GM19023 (cell line): ENCODE results near the gene POLH.

Source experiments
- ATAC-seq: cut with Tn5 transposase; IDR thresholded peaks from one replicate; pipeline ENCODE4 v1.9.1; 2021; ENCODE audit warnings: mild to moderate bottlenecking, moderate library complexity; ENCODE audit not compliant: unreplicated experiment

Gene POLH

DNA sequence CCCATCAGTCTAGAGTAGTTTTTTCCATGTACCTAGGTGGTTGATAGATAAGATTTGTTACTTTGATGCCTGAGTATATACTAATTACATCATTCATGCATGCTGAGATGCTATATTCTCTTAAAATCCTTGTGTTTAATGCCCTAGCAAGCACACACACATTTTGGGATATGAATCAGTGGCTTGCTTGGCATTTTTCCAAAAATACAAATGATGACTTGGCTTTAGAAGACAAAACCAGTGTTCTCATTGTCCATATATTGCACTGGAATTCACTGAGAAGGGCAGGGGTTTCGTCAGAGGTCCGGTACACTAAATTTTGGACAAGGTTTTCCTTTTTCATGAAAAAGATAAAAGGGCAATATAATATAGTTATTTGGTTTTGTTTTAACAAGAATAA lies 28.2 kb downstream of the POLH start:
- ATAC-seq, result no peak

DNA sequence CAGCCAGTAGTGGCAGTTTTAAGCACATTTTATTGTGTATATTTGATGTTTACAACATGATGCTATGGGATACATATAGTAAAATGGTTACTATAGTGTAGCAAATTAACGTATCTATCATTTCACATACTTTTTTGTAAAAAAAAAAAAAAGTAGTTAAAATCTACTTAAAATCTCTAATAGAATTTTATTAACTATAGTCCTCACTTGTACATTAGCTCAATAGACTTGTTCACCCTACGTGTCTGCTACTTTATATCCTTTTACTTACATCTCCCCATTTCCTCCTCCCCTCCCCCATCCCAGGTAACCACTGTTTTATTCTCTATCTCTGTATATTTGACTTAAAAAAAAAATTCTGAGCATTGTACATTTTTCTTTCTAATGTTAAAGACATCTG lies 30.0 kb downstream of the POLH start:
- ATAC-seq, result no peak

DNA sequence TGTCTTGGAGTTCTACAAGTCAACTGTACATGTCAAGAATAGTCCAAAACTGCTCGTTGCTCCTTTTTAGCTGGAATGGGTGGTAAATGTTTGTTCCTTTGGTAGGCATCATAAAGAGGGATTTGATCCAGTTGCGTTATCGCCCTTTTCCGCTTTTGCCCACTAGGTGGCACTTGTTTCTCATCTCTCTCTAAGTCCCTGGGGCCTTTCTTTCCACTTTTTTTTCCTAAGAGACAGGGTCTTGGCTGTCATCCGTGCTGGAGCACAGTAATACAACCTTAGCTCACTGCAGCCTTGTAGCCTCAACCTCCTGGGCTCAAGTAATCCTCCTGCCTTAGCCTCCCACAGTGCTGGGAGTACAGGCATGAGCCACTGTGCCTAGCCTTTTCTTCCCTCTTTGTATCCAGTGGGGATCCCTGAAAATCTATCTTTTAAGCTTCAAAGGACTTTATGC lies 32.4 kb downstream of the POLH start:
- ATAC-seq, result no peak

DNA sequence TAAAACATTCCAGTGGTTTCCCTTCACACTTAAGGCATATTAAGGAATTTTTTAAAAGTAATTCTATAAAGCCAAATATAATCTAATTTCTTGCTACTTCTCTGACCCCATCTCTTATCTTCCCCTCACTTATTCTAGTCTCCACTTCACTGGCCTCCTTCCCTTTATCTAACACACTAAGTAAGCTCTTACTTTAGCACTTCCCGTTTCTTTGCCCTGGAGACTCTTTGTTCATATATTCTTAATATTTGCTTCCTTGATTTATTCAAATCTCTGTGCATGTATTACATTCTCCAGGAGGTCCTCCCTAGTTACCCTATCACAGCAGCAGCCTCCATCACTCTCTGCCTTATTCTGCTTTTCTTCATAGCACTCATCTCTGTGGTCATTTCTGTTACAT lies 32.8 kb downstream of the POLH start:
- no peak for ATAC-seq

DNA sequence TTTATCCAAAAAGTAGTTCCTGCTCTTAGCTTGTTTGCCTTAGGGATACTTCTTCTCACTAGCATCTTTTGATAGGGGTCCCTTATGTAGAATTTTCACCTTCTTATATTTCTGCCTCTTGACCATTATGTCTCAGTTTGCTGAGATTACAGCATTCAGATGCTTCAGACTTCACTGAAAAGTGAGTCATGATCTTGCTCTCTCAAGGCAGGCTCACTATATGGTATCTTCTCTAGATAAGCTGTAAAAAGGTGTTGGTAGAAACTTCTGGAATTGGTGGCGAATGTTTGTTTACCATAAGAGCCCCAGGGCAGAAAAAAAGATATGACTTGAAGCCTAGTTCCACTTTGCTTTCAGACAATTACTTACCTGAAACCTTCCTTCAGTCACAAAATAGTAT lies 33.4 kb downstream of the POLH start:
- ATAC-seq, result no peak

DNA sequence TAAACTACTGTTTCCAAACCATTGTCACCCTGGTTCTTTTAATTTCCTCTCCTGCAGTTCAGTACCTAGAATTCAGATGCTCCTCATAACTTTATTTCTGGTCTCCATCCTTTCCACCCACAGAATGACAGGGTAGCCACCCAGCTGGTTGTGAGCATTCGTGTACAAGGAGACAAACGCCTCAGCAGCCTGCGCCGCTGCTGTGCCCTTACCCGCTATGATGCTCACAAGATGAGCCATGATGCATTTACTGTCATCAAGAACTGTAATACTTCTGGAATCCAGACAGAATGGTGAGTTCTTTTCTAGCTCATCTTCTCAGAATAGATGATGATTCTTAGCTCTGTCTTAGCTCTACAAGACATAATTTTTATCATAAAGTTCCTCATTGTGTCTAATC lies 34.4 kb downstream of the POLH start:
- no peak for ATAC-seq

DNA sequence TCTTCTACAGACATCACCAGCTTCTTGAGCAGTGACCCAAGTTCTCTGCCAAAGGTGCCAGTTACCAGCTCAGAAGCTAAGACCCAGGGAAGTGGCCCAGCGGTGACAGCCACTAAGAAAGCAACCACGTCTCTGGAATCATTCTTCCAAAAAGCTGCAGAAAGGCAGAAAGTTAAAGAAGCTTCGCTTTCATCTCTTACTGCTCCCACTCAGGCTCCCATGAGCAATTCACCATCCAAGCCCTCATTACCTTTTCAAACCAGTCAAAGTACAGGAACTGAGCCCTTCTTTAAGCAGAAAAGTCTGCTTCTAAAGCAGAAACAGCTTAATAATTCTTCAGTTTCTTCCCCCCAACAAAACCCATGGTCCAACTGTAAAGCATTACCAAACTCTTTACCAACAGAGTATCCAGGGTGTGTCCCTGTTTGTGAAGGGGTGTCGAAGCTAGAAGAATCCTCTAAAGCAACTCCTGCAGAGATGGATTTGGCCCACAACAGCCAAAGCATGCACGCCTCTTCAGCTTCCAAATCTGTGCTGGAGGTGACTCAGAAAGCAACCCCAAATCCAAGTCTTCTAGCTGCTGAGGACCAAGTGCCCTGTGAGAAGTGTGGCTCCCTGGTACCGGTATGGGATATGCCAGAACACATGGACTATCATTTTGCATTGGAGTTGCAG lies 37.9 kb downstream of the POLH start:
- ATAC-seq, result no peak

DNA sequence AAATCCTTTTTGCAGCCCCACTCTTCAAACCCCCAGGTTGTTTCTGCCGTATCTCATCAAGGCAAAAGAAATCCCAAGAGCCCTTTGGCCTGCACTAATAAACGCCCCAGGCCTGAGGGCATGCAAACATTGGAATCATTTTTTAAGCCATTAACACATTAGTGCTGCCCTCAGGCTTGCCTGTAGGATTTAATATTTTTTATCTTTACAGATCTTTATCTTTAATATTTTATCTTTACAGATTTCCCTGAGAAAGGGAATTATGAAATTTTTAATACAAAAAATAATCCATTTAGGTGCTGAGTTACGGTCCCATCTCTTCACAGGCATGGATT lies 38.4 kb downstream of the POLH start:
- no peak for ATAC-seq

DNA sequence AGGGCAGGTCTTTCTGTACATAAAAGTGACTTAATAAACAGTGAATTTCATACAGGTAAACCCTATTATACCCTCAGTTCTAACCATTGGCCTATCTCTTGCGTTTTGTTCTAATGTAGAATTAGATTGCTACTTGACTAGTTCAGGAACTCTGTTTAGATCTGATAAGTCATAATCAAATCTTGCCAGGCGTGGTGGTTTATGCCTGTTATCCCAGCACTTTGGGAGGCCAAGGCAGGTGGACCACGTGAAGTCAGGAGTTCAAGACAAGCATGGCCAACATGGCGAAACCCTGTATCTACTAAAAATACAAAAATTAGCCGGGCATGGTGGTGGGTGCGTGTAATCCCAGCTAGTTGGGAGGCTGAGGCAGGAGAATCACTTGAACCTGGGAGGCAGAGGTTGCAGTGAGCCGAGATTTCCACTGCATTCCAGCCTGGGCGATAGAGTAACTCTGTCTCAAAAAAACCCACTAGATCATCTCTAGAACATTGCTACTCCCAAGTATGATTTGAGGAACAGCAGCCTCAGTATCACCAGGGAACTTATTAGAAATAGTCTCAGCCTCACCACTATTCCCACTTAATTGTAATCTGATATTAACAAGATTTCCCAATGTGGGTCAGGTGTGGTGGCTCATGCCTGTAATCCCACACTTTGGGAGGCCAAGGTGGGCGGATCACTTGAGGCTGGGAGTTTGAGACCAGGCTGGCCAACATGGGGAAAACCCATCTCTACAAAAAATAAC lies 40.9 kb downstream of the POLH start:
- no peak for ATAC-seq

DNA sequence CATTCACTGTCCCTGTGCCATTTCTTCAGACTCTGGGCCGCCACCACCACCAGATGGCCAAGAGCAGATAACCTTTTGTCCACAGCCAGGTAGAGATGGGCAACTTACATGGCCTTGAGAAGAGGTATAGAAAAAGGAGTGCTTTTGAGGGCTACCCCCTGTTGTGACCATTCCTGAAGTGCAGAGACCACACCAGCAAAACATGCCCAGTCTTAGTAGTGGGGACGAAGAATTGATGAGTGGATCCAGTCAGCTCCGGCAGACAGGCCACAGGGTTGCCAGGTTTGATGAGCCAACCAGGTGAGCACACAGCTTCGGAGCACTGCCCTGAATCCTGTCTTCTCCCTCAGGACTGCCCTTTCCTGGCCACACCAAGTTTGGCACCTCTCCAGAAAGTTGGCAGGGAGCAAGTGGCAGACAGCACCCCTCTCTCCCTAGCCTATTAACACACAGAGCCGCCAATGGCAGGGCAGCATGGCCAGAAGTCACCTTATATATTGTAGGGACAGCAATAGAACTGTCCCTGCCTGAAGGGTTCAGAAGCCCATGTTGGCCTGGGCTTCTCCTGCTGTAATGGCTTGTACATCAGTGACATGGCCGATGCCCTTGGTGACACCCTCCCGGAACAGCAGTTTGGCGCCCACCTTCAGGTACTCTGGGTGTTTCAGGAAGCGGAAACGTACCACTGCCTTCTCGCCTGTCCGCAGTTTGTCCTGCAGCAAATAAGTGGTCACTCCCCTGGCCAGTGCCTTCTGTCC lies 45.3 kb downstream of the POLH start:
- no peak for ATAC-seq

DNA sequence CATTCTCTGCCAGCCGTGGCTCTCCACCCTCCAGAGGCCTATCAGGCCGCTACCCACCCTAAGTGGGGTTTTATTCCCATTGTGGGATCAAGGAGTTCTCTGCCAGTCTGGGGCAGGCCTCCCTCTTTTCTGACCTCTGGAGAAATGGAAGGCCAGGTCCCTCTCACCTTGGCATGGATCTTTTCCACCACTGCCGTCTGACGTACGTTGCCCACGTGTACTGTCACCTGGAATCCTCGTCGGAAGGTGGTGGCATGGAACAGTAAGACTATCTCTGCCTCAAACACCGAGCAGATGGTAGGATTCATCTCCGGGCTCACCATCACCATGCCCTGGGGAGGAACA lies 45.8 kb downstream of the POLH start:
- no peak for ATAC-seq

DNA sequence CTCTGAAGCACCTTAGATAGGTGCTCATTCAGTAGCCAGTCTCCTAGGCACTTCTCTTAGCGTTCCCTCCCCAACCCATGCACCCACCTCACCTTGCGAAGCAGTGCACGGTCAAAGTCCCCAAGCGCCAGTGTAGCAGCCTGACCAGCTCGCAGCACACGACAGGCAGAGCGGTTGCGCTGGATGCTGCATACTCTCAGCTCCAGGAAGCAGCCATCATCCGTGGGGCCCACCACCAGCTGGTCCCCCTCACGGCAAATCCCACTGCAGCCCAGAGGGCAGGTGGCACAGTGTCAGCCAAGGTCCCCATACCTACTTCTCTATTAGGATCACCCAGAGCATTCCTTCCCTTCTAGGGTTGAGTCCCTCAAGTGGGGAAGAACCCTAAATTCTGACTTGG lies 46.6 kb downstream of the POLH start:
- ATAC-seq, result no peak

DNA sequence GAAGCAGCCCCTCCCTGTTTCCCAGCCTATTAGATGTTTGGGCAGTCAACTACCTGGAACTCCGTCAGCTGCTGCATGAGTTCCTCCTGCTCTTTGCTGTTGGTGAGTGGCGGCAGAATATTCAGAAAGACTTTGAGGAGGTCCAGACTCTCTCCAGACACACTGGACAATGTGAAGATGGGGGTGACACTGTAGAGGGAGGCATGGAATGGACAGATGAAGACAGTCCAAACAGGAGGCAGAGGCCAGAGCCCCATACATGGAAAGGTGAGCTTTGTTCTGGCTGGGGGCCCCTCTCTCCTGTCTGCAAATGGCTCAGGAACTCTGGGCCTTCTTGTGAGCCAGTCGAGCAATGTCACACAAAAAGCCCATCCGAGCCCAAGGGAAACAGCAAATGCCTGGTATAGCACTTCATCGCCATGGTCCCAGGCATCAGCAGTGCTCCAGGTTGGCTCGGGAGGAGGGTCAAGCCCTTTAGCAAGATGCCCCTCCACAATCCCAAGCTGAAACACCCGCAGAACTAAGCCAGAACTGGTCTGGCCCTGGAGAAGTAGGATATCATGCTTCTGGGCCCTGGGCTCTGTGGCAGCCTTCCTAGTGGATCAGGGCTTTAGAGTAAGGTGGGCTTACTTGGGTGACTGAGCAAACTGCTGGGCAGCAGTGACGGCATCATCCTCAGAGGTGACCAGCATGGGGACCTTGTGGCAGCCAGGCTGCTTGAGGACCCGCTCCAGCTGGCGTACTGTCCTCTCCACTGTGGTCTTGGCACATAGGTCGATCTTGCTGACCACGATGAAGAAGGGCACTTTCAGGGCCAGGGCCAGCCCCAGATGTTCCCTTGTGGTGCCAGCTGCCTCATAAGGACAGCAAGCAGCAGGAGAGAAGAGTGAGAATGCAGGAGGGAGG lies 48.1 kb downstream of the POLH start:
- ATAC-seq, result no peak

DNA sequence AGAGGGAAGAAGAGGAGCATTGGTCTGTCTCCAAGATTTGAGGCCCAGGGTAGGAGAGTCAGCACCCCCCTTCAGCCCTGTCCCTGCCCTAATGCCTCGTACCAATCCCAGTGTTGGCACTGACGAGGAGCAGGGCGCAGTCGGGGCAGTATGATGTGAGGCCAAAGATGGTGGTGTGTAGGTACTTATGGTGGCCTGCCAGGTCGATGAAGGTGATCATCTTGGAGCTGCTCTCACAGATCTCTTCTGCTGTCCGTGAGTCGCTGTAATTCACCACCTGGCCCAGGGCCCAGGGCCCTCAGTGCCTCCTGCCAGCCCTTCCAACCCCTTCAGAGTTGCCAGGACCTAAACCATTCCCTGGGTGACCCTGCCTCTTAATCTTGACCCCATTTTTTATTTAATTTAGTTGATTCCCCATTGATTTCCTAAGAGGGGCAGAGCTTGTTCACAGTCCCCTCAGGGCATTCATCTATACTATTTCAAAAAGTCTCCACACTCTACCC lies 48.9 kb downstream of the POLH start:
- no peak for ATAC-seq

DNA sequence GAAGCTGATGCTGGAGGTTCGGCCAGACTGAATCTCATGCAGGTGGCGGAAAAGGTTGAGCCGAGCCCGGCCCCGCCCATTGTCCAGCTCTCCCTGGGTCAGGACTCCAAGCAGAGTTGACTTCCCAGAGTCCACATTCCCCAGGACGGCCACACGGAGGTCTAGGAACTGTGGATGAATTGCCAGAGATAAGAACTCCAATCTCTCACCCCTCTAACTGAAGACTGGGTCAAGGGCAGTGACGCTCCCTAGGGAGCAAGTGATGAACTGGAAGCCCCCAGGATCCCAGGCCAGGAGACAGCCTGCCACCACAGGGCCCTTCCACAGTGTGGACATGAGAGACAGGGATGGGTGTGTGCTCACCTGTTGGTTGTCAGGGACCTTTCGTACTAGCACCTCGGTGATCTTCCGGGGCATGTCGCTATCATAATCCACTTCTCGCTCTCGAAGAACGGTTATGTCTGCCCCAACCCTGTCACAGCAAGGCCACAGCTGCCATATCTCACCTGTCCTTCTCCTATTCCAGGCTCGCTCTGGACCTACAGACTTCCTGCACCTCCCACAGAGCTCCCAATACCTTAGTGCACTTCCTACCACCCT lies 49.5 kb downstream of the POLH start:
- ATAC-seq, result no peak

DNA sequence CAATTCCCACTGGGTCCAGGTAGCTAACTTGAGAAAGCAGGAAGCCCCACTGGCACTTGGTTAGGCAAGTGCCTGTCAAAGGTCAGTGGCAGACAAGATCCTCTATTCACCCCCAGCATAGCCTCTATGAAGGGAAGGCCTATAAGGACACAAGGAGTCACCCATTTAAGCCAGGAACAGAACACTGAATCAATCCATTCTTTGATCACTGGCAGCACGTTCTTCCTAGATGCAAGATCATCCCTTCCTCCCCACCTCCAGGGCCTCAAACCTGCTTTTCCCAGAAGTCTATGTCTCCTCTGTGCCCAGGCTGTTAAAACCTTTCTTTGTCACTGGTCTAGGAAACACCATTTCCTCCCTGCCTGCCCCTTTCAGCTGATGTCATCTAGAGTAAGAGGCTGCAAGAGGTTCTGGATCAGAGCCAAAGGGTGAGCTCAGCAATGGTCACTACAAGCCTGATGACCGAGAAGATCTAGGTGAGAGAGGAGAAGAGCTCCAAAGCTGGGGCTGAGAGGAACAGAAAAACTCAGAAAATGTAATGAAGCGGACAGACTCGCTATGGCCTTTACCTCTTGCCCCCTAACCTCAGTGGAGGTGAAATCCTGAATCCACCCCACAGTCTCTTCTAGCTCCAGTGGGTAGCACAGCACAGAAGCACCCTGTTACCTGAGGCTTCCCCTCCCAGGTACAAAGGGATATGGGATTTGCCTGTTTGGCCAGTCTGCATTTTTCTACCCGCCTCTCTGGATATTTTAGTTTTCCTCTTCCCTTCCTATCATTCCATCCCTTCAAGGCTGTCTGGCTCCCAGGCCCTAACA lies 51.2 kb downstream of the POLH start:
- no peak for ATAC-seq

DNA sequence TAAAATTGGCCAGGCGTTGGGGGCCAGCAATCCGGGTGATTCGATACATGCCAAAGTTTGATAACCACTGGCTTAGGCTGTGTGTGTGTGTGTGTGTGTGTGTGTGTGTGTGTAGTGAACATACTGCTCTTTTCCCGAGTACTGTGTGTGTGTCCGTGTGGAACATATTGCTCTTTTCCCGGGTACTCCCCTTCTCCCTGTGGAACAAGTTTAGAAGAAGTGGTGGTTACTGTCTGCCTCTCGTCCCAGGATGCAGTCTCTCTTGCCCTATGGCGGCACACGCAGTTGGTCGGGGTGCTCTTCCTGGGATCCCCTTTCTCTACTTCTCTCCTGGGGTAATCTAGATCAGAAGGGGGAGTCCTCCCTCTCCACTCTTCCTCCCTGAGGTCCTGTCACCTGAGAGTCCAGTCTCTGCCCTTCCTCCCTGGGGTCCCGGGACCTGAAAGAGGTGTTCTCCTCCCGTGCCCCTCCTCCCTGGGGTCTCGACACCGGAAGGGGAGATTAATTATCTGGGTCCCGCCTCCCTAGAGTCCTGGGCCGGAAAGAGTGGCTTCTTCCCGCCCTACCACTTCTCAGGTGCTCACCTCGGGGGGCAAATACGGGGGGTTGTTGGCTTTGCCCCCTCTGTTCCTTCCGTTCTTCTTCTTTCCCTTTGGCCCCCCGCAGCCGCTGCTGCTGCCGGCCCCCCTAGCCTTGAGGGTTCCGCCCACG lies 52.6 kb downstream of the POLH start:
- no peak for ATAC-seq

DNA sequence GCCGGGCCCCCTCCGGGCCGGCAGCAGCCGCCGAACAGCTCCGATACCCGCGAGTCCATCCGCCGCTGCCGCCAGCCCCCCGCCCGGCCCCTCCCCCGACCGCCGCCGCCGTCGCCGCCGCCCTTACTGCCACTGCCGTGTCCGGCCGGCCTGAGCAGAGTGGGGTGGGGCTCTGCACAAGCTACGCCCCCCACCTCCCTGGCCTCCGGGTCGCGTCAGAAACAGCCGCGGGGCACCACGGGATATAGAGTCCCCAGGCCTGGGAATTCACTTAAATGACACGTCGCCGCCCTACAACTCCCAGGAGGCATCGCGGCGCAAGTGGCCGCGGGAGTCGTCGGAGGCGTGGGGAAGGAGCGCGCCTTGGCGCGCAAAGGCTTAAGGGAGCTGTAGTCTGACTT lies 53.1 kb downstream of the POLH start, which contains the start of gene GTPBP2:
Gene GTPBP2, minus strand, starts transcription at position 161 of the 401 bp plus-strand sequence. Its CDS starts 102 bp downstream, at position 59.
- peak; percentile 85 for ATAC-seq
